HL-60 (cell line): ENCODE results near the gene TMC1.

Experiments used
- DNase-seq, 2 experiments: peaks; one replicate each; pipeline ENCODE4 v3.0.0-alpha.2; 2010 to 2020; ENCODE audit warnings: low read depth in 1 of 2, low spot score in 1 of 2
- H3K27ac ChIP-seq: fragments of 250-450 bp; sonication (Bioruptor Pico); replicated peaks from 2 replicates; pipeline ENCODE4 v1.5.1; 2020; ENCODE audit warnings: mild to moderate bottlenecking, moderate library complexity
- H3K27me3 ChIP-seq: fragments of 250-450 bp; sonication (Bioruptor Pico); 2 replicates; pipeline ENCODE4 v1.5.1; 2021; ENCODE audit warnings: mild to moderate bottlenecking, moderate library complexity; ENCODE audit not compliant: insufficient read depth, poor library complexity, severe bottlenecking
- H3K4me3 ChIP-seq: replicated peaks from 2 replicates; pipeline ENCODE4 v1.5.1; 2011; ENCODE audit warnings: mild to moderate bottlenecking, control low read depth, low read length; ENCODE audit not compliant: insufficient read depth
- GABPA ChIP-seq: IDR thresholded peaks from 2 replicates; pipeline ENCODE4 v1.6.1; 2012; ENCODE audit warnings: low read depth
- POLR2AphosphoS5 ChIP-seq: IDR thresholded peaks from 2 replicates; pipeline ENCODE4 v1.6.1; 2012; ENCODE audit warnings: low read depth
- SPI1 ChIP-seq: IDR thresholded peaks from 2 replicates; pipeline ENCODE4 v1.6.1; 2012; ENCODE audit warnings: low read depth, mild to moderate bottlenecking, borderline replicate concordance
- TF ChIP-seq, protein P1 (sequence below): IDR thresholded peaks from 2 replicates; pipeline ENCODE4 v1.6.1; 2012; ENCODE audit warnings: low read depth; ENCODE audit not compliant: insufficient replicate concordance
- TF ChIP-seq, protein P2 (sequence below): IDR thresholded peaks from one replicate; pipeline ENCODE4 v1.5.1; 2011; ENCODE audit warnings: low read length, control low read depth, inconsistent platforms; ENCODE audit not compliant: insufficient read depth

TMC1 gene

GRCh38 chr9:72534931-72535330 lies 13.5 kb downstream of the TMC1 start:
- Histone ChIP-seq H3K27me3 (no peaks in the 10 kb centered on the region), H3K27ac (no peak overlapping the region), H3K4me3 (no peak overlapping the region)
- DNase-seq = no peak
- TF ChIP-seq, protein P1, sequence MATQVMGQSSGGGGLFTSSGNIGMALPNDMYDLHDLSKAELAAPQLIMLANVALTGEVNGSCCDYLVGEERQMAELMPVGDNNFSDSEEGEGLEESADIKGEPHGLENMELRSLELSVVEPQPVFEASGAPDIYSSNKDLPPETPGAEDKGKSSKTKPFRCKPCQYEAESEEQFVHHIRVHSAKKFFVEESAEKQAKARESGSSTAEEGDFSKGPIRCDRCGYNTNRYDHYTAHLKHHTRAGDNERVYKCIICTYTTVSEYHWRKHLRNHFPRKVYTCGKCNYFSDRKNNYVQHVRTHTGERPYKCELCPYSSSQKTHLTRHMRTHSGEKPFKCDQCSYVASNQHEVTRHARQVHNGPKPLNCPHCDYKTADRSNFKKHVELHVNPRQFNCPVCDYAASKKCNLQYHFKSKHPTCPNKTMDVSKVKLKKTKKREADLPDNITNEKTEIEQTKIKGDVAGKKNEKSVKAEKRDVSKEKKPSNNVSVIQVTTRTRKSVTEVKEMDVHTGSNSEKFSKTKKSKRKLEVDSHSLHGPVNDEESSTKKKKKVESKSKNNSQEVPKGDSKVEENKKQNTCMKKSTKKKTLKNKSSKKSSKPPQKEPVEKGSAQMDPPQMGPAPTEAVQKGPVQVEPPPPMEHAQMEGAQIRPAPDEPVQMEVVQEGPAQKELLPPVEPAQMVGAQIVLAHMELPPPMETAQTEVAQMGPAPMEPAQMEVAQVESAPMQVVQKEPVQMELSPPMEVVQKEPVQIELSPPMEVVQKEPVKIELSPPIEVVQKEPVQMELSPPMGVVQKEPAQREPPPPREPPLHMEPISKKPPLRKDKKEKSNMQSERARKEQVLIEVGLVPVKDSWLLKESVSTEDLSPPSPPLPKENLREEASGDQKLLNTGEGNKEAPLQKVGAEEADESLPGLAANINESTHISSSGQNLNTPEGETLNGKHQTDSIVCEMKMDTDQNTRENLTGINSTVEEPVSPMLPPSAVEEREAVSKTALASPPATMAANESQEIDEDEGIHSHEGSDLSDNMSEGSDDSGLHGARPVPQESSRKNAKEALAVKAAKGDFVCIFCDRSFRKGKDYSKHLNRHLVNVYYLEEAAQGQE = no peak
- TF ChIP-seq, protein P2, sequence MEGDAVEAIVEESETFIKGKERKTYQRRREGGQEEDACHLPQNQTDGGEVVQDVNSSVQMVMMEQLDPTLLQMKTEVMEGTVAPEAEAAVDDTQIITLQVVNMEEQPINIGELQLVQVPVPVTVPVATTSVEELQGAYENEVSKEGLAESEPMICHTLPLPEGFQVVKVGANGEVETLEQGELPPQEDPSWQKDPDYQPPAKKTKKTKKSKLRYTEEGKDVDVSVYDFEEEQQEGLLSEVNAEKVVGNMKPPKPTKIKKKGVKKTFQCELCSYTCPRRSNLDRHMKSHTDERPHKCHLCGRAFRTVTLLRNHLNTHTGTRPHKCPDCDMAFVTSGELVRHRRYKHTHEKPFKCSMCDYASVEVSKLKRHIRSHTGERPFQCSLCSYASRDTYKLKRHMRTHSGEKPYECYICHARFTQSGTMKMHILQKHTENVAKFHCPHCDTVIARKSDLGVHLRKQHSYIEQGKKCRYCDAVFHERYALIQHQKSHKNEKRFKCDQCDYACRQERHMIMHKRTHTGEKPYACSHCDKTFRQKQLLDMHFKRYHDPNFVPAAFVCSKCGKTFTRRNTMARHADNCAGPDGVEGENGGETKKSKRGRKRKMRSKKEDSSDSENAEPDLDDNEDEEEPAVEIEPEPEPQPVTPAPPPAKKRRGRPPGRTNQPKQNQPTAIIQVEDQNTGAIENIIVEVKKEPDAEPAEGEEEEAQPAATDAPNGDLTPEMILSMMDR = no peak
- TF ChIP-seq POLR2AphosphoS5 (no peak), SPI1 (no peak), GABPA (no peak)

DNA sequence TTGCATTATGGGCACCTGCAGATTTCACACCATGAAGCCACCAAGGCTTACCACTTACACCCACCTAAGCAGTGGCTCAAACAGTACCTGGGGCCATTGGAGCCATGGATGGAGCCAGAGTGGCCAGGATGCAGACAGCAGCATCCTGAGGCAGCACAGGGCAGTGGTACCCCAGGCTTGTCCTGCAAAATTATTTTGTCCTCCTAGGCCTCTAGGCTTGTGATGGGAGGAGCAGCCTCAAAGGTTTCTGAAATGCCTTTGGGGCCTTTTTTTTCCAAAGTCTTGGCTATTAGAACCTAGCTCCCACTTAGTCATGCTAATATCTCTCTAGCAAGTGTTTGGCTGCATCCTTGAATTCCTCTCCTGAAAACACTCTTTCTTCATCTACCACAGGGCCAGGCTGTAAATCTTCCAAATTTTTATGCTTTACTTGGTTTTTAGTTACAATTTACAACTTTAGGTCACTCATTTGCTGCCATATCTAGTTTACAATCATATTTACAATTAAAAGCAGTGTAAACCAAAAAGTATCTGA lies 15.7 kb downstream of the TMC1 start:
- no peaks in the 10 kb centered on the region for H3K27me3 ChIP-seq
- no peak for DNase-seq
- no peak overlapping the region for H3K27ac ChIP-seq
- H3K4me3 ChIP-seq = no peak overlapping the region
- no peak for TF ChIP-seq POLR2AphosphoS5
- TF ChIP-seq, protein P1 = no peak
- TF ChIP-seq, protein P2 = no peak
- no peak for TF ChIP-seq SPI1
- no peak for TF ChIP-seq GABPA

DNA sequence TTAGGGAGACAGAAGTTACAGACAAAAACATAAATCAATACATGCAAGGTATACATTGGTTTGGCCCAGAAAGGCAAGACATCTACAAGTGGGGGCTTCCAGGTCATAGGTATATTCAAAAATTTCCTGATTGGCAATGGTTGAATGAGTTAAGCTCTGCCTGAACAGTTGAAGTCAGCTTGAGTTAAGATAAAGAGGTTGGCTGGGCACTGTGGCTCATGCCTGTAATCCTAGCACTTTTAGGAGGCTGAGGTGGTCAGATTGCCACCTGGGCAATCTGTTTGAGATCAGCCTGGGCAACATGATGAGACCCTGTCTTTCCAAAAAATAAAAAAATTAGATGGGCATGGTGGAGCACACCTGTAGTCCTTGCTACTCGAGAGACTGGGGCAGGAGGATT lies 16.3 kb downstream of the TMC1 start:
- DNase-seq = no peak
- TF ChIP-seq, protein P1 = no peak
- TF ChIP-seq, protein P2 = no peak
- TF ChIP-seq GABPA (no peak), POLR2AphosphoS5 (no peak), SPI1 (no peak)
- H3K27me3 ChIP-seq = no peaks in the 10 kb centered on the region
- no peak overlapping the region for H3K4me3 ChIP-seq
- H3K27ac ChIP-seq = no peak overlapping the region
